Fibroblast of the conjunctiva (primary cell): Measurements from ENCODE around the gene CCDC117.

Source experiments
- DNase-seq: peaks from one replicate; pipeline ENCODE4 v3.0.0-alpha.2; 2010; ENCODE audit warnings: low read depth

CCDC117 gene

GRCh38 chr22:28769394-28770085 lies 3.0 kb upstream of the CCDC117 start:
- DNase-seq: no peak

- DNase-seq: no peak
Observed at GRCh38 chr22:28771195-28771791, 1.2 kb upstream of the CCDC117 start.

- DNase-seq: no peak
Observed at GRCh38 chr22:28773461-28773867, 969 bp downstream of the CCDC117 start.

- no peak for DNase-seq
Observed at GRCh38 chr22:28774378-28774777, 1.9 kb downstream of the CCDC117 start.

GRCh38 chr22:28779833-28780232 lies 7.3 kb downstream of the CCDC117 start:
- DNase-seq: no peak

- no peak for DNase-seq
Observed at GRCh38 chr22:28780296-28780695, 7.8 kb downstream of the CCDC117 start.

- no peak for DNase-seq
Observed at GRCh38 chr22:28783786-28784671, 11.5 kb downstream of the CCDC117 start.

GRCh38 chr22:28788601-28789000 lies 16.1 kb downstream of the CCDC117 start:
- DNase-seq: no peak

GRCh38 chr22:28791124-28791523 lies 18.6 kb downstream of the CCDC117 start:
- no peak for DNase-seq

GRCh38 chr22:28791841-28792490 lies 19.5 kb downstream of the CCDC117 start:
- DNase-seq: no peak

- DNase-seq: no peak
Observed at GRCh38 chr22:28792491-28793383, 20.2 kb downstream of the CCDC117 start.

GRCh38 chr22:28793976-28794584 lies 21.6 kb downstream of the CCDC117 start:
- no peak for DNase-seq

GRCh38 chr22:28795071-28795693 lies 22.7 kb downstream of the CCDC117 start:
- no peak for DNase-seq

- no peak for DNase-seq
Observed at GRCh38 chr22:28795932-28796856, 23.7 kb downstream of the CCDC117 start.

- peak; percentile 97 for DNase-seq
Observed at GRCh38 chr22:28798810-28799605, 26.5 kb downstream of the CCDC117 start.

- DNase-seq: peak; percentile 14
Observed at GRCh38 chr22:28799606-28800307, 27.3 kb downstream of the CCDC117 start.

GRCh38 chr22:28800308-28801041 lies 28.0 kb downstream of the CCDC117 start, which contains the start of gene XBP1:
Gene XBP1, minus strand, starts transcription at chr22:28800569.
- peak; percentile 85 for DNase-seq
